OCI-LY3 (cell line): ENCODE measurements around the gene ARHGAP26.

Source experiments
- EZH2phosphoT487 ChIP-seq: fragments of 200-600 bp; shearing (Covaris generic); IDR thresholded peaks from 2 replicates; pipeline ENCODE4 v1.6.1; 2018; ENCODE audit warnings: antibody characterized with exemption, mixed run types, low read depth
- TF ChIP-seq, protein P1 (sequence below): fragments of 200-600, 300-600 bp; sonication (generic); IDR thresholded peaks from 2 replicates; pipeline ENCODE4 v1.5.1; 2014; ENCODE audit warnings: antibody characterized with exemption, low read length, low read depth

DNA sequence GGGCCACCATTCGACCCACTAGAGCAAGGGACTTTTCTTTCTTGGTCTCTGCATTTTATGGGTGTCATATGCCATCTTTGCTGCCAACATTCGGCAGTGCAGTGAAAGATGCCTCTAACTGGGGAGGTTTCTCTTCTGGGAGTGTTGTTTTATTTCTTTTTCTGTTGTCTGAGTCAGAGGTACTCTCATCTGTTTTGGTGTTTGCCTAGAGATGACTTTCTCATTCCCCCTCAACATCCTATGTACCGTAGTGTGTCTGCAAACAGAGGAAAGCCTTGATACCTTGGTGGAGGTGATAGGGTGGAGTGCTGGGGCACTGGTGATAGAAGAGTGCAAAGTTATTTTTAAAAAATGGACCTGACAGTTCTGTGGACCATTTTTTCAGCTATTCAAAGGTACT lies 182.1 kb downstream of the ARHGAP26 start:
- TF ChIP-seq, protein P1, sequence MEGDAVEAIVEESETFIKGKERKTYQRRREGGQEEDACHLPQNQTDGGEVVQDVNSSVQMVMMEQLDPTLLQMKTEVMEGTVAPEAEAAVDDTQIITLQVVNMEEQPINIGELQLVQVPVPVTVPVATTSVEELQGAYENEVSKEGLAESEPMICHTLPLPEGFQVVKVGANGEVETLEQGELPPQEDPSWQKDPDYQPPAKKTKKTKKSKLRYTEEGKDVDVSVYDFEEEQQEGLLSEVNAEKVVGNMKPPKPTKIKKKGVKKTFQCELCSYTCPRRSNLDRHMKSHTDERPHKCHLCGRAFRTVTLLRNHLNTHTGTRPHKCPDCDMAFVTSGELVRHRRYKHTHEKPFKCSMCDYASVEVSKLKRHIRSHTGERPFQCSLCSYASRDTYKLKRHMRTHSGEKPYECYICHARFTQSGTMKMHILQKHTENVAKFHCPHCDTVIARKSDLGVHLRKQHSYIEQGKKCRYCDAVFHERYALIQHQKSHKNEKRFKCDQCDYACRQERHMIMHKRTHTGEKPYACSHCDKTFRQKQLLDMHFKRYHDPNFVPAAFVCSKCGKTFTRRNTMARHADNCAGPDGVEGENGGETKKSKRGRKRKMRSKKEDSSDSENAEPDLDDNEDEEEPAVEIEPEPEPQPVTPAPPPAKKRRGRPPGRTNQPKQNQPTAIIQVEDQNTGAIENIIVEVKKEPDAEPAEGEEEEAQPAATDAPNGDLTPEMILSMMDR: no peak
- no peak for TF ChIP-seq EZH2phosphoT487
